ENCODE data around the gene RASL11B. TPM values are rescaled to one million over a fixed set of nuclear protein-coding genes. Genes with fewer than 3 reads are reported as not detected.

Gene RASL11B
- total RNA-seq, 1 experiment from 2014 or later: 30.0 TPM

GRCh38 chr4:52914051-52914605 lies 52.0 kb downstream of the RASL11B start:
- Histone ChIP-seq H2AK5ac (ENCODE audit: insufficient read length, low read length) (no peak overlapping the region), H3K23ac (ENCODE audit: insufficient read length, low read depth, low read length) (no peak overlapping the region), H3K23me2 (ENCODE audit: insufficient read length, low read depth, low read length, poor library complexity, severe bottlenecking) (no peaks in the 10 kb centered on the region), H2BK15ac (ENCODE audit: low read depth, low read length) (no peak overlapping the region), H2BK12ac (ENCODE audit: insufficient read length, low read depth, low read length) (no peak overlapping the region), H3K4ac (ENCODE audit: low read depth, low read length) (no peak overlapping the region), H3K27me3 (ENCODE audit: insufficient read depth, low read length) (no peaks in the 10 kb centered on the region), H3K14ac (ENCODE audit: insufficient read depth, low read length) (no peak overlapping the region), H3T11ph (ENCODE audit: low read length) (no peak overlapping the region), H3K79me1 (ENCODE audit: insufficient read depth, low read depth, low read length, poor library complexity, severe bottlenecking) (no peaks in the 10 kb centered on the region), H3K79me2 (ENCODE audit: insufficient read depth, low read length) (no peaks in the 10 kb centered on the region), H4K8ac (replicated peaks; ENCODE audit: insufficient read length, low read depth, low read length) (no peak overlapping the region), H3K9ac (ENCODE audit: extremely low read depth, insufficient read length, low read length) (no peak overlapping the region), H4K5ac (ENCODE audit: insufficient read length, low read depth, low read length) (no peak overlapping the region), H4K20me1 (ENCODE audit: control insufficient read depth, insufficient read depth, insufficient read length) (no peaks in the 10 kb centered on the region), H2BK5ac (ENCODE audit: insufficient read length, low read length) (no peak overlapping the region), H2BK20ac (ENCODE audit: low read depth, low read length, poor library complexity, severe bottlenecking) (no peak overlapping the region), H3K27ac (ENCODE audit: insufficient read length, low read depth, low read length) (no peak overlapping the region), H2AFZ (ENCODE audit: low read length) (no peak overlapping the region), H3K9me3 (ENCODE audit: control insufficient read depth, low read depth, low read length) (no peaks in the 10 kb centered on the region), H3K4me2 (ENCODE audit: insufficient read depth, insufficient read length, low read length) (no peak overlapping the region), H2BK120ac (ENCODE audit: low read depth, low read length, poor library complexity, severe bottlenecking) (no peak overlapping the region), H3K56ac (ENCODE audit: insufficient read length, low read depth, low read length) (no peak overlapping the region), H3K4me1 (ENCODE audit: insufficient read depth, low read length) (no peaks in the 10 kb centered on the region; the same call in 1 of the 2 replicates), H3K18ac (ENCODE audit: insufficient read length, low read depth, low read length) (no peak overlapping the region), H4K91ac (ENCODE audit: insufficient read length, low read depth, low read length) (no peak overlapping the region)
- no peaks in the 10 kb centered on the region for H3K27me3 Mint-ChIP-seq (ENCODE audit: low read depth)
- H3K4me1 Mint-ChIP-seq: peaks cover 29 to 35% of the 10 kb centered on the region in 2 experiments
- H3K9me3 Mint-ChIP-seq: peaks cover 0 to 2% of the 10 kb centered on the region in 2 experiments; a peak in 1 of 5 replicates
- DNase-seq: no peak
- peaks cover 0 to 3% (median 0%) of the 10 kb centered on the region in 3 experiments; a peak in 2 of 7 replicates for H3K36me3 Mint-ChIP-seq (ENCODE audit: insufficient read depth in 1 of 3, low read depth in 3 of 3)
- H3K4me3 Mint-ChIP-seq: no peak overlapping the region
- no peak overlapping the region for H3K27ac Mint-ChIP-seq
- no CpG with 5 or more reads among the region's 3 CpGs for WGBS (ENCODE audit: extremely low coverage, insufficient read length, low lambda C conversion rate)
- no peak for TF ChIP-seq CTCF (conservative IDR thresholded peaks at IDR 0.05)

Measured in H9 (cell line).